PC-3 (cell line): ENCODE data around the gene IL16.

Source experiments
- CTCF ChIP-seq: fragments of 300-600 bp; sonication (generic); conservative IDR thresholded peaks from 2 replicates; pipeline ENCODE4 v1.5.1; 2017; ENCODE audit warnings: antibody characterized with exemption, low read depth, mild to moderate bottlenecking, low read length
- EZH2 ChIP-seq: fragments of 300-600 bp; sonication (generic); IDR thresholded peaks from one replicate; pipeline ENCODE4 v1.6.1; 2017; ENCODE audit warnings: antibody characterized with exemption, mild to moderate bottlenecking, low read length; ENCODE audit not compliant: unreplicated experiment
- EZH2phosphoT487 ChIP-seq: fragments of 300-600 bp; sonication (generic); IDR thresholded peaks from 2 replicates; pipeline ENCODE4 v1.6.1; 2018; ENCODE audit warnings: mild to moderate bottlenecking, antibody characterized with exemption, low read length, borderline replicate concordance

- TF ChIP-seq CTCF (no peak), EZH2phosphoT487 (no peak), EZH2 (no peak)
These were observed 67.6 kb downstream of the IL16 start for GRCh38 chr15:81264072-81264857.
